Measurements from ENCODE around the gene TUT7.

TUT7 gene

GRCh38 chr9:86275962-86276361 lies 78.2 kb downstream of the TUT7 start:
- no peak overlapping the region for H3K4me3 ChIP-seq (ENCODE audit: low read depth, low read length)
- DNase-seq (ENCODE audit: low read depth), result no peak

- DNase-seq (ENCODE audit: low read depth), result no peak
- no peak overlapping the region for H3K4me3 ChIP-seq (ENCODE audit: low read depth, low read length)
Observed at GRCh38 chr9:86274821-86275643, 79.2 kb downstream of the TUT7 start.

DNA sequence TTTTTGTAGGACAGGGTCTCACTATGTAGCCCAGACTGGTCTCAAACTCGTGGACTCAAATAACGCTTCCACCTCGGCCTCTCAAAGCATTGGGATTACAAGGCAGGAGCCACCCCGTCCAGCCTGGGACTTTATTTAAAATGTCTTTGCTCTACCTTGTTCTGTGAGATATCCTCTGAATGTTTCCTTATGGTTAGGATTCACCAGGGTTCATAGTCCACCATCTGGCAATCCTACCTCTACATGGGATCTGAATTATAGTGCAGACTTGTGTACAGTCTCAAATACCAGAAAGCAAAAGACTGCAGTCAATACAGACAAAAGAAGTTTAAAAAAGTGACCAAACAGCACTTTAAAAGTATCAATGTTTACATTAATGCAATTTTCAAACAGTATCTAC lies 82.0 kb downstream of the TUT7 start:
- DNase-seq (ENCODE audit: low read depth), result no peak
- no peak overlapping the region for H3K4me3 ChIP-seq (ENCODE audit: low read depth, low read length)

- H3K4me3 ChIP-seq (ENCODE audit: low read depth, low read length), result no peak overlapping the region
- DNase-seq (ENCODE audit: low read depth), result no peak
Observed at GRCh38 chr9:86263876-86264275, 90.3 kb downstream of the TUT7 start.

GRCh38 chr9:86262492-86262891 lies 91.7 kb downstream of the TUT7 start:
- no peak for DNase-seq (ENCODE audit: low read depth)
- H3K4me3 ChIP-seq (ENCODE audit: low read depth, low read length), result no peak overlapping the region

GRCh38 chr9:86259557-86259956 lies 94.7 kb downstream of the TUT7 start, which contains the start of gene C9orf153:
TSS of gene C9orf153 (minus strand) at chr9:86259657. CDS start at chr9:86229603, 30,054 bp downstream.
- DNase-seq (ENCODE audit: low read depth), result no peak
- H3K4me3 ChIP-seq (ENCODE audit: low read depth, low read length), result no peak within 1 kb of the TSS

DNA sequence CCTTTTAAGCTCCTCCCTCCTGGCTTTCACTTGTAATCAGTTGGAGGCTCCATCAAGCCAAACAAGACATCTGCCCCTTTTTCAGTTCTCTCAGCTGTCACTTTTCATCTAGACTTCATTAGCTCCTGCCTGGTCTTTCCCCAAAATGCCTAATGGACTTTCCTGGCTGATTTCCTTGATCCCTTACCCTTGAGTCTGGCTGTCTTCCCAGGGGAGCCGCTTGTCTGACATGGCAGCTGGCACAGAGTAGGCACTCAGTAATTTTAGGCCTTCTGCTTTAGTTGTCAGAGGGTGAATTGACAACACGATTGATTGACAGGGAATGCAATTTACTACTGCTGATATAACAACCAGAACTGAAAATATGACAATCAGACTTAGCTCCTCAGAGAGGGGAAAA lies 96.8 kb downstream of the TUT7 start:
- no peak for DNase-seq (ENCODE audit: low read depth)
- H3K4me3 ChIP-seq (ENCODE audit: low read depth, low read length), result no peak overlapping the region

DNA sequence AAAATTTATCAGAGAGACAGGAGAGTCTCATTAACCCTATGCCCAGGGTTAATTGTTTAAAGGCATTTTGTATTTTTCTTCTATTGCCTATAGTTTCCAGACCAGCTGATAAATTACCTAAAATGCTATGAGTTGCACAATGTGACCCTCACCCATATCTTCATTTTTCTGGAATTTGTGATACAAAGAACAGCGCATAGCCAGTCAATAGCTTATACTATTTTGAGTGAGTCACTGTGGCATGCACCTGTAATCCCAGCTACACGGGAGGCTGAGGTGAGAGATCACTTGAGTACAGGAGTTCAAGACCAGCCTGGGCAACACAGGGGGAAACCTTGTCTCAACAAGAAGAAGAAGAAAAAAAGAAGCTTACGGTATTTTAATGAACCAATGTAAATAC lies 97.6 kb downstream of the TUT7 start:
- DNase-seq (ENCODE audit: low read depth), result no peak
- H3K4me3 ChIP-seq (ENCODE audit: low read depth, low read length), result no peak overlapping the region

DNA sequence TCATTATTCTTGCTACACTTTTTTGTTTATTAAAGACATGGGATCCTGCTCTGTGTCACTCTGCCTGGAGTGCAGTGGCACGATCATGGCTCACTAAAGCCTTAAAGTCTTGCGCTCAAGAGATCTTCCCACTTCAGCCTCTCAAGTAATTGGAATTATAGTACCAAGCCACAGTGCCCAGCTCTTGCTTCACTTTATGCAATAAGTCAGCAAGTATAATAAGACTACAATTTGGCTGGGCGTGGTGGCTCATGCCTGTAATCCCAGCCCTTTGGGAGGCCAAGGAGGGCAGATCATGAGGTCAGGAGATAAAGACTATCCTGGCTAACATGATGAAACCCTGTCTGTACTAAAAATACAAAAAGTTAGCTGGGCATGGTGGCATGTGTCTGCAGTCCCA lies 100.6 kb downstream of the TUT7 start:
- no peak for DNase-seq (ENCODE audit: low read depth)
- H3K4me3 ChIP-seq (ENCODE audit: low read depth, low read length), result no peak overlapping the region

GRCh38 chr9:86252870-86253269 lies 101.3 kb downstream of the TUT7 start:
- H3K4me3 ChIP-seq (ENCODE audit: low read depth, low read length), result no peak overlapping the region
- DNase-seq (ENCODE audit: low read depth), result no peak

- no peak overlapping the region for H3K4me3 ChIP-seq (ENCODE audit: low read depth, low read length)
- DNase-seq (ENCODE audit: low read depth), result no peak
Observed at GRCh38 chr9:86250123-86250522, 104.1 kb downstream of the TUT7 start.

DNA sequence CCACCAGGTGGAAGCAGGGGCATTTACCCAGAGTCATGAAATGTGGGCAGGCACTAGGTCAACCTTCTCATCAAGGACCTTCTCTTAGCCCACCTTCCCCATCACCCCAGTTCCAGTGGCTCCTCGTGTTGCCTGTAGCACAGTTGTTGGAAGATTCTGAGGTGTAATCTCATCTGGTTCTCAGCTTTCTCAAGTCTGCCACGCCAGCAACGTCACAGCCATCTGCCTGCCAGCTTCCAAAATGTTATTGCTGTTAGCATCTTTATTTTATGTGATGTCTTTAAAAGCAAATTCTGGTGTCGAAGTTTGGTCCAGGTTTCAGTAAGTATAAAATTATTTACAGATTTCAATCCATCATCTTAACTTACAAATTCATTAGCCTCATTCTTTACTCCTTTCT lies 105.5 kb downstream of the TUT7 start:
- no peak overlapping the region for H3K4me3 ChIP-seq (ENCODE audit: low read depth, low read length)
- no peak for DNase-seq (ENCODE audit: low read depth)

DNA sequence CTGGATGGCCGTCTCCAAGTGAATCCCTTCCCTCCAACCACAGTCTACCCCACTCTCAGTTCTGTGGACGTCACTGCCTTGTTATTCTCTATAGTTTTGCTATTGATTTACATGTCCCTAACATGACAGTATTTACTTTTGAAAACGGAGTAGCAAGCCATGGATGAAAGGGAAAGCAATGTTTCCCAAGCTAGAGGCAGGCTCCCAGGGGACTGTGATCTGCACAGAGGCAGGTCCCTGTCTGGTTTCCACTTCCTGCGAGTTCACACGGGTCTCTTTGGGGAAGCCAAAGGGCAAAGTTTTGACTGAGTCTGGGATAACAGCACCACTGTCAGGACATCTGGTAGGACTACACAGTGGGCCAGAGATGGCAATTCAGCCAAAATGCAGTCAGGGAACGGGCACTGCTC lies 107.5 kb downstream of the TUT7 start:
- no peak overlapping the region for H3K4me3 ChIP-seq (ENCODE audit: low read depth, low read length)
- no peak for DNase-seq (ENCODE audit: low read depth)

DNA sequence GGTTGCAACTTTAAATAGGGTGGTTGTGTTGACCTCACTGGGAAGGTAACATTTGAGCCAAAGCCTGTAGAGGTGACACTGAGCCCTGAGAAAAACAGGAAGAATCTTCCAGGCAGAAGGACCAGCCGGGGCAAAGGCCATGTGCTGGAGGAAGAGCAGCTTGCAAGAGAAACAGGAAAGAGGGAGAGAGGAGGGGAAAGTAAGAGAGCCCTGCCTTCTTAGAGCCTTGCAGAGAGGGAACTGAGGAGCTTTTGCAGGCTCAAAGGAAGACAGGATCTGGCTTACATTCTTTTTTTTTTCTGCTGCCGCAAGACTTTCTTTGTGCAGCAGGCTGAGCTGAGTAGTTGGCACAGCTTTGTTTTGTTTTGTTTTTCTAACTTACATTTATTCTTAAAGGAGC lies 112.1 kb downstream of the TUT7 start:
- DNase-seq (ENCODE audit: low read depth), result no peak

GRCh38 chr9:86241216-86241615 lies 113.0 kb downstream of the TUT7 start:
- no peak overlapping the region for H3K4me3 ChIP-seq (ENCODE audit: low read depth, low read length)

More for the DNA sequence above, 112.1 kb downstream of the TUT7 start:
- H3K4me3 ChIP-seq (ENCODE audit: low read depth, low read length), result no peak overlapping the region

DNA sequence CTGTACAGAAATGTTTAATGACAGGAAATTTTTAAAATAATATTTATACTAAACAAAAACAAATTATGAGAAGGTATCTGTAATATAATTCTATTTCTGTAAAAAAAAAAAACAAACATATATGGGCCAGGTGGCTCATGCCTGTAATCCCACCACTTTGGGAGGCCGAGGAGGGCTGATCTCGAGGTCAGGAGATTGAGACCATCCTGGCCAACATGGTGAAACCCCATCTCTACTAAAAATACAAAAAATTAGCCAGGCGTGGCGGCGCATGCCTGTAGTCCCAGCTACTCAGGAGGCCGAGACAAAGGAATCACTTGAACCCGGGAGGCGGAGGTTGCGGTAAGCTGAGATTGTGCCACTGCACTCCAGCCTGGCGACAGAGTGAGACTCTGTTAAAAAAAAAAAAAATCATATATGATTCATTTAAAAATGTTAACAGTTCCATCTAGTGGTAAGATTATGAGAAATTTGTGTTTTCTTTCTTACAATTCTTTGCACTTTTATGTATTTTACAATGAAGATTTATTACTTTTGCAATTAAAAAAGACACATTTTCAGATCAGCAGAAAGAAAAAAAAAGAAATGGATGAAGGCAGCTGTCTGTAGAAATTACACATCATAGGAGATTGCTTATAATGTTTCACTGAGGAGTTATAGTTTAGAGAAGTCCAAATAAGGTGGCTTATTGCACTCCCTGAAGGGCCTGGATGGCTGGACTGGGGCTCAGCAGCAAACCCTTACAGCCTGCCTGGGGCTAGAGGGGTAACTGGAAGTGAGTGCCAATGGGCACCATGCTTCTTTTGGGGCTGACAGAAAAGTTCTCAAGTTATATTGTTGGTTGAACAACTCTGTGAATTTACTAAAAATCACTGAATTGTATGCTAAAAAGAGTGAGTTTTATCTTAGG lies 115.1 kb downstream of the TUT7 start:
- no peak for DNase-seq (ENCODE audit: low read depth)
- no peak overlapping the region for H3K4me3 ChIP-seq (ENCODE audit: low read depth, low read length)

More at GRCh38 chr9:86241216-86241615, 113.0 kb downstream of the TUT7 start:
- DNase-seq (ENCODE audit: low read depth), result no peak

All from skeletal muscle cell (primary cell).